GM10266 (cell line): ENCODE results near the gene AAK1.
A peak's percentile ranks its signal among the peaks of the same experiment; 100 is the strongest.
"Not testable (repeated sequence)": the region's sequence is repeated elsewhere in the genome, so short reads cannot be mapped to it uniquely, and the experiment has no call there.

ENCODE experiments used
- DNase-seq: peaks from one replicate; pipeline ENCODE4 v3.0.0; 2012; ENCODE audit errors: extremely low spot score
- TF ChIP-seq, protein P1 (sequence below): IDR thresholded peaks from 2 replicates; pipeline ENCODE4 v1.5.1; 2012; ENCODE audit warnings: mild to moderate bottlenecking, low read depth; ENCODE audit not compliant: control insufficient read depth, insufficient read depth; ENCODE audit errors: missing control alignments

Gene AAK1

DNA sequence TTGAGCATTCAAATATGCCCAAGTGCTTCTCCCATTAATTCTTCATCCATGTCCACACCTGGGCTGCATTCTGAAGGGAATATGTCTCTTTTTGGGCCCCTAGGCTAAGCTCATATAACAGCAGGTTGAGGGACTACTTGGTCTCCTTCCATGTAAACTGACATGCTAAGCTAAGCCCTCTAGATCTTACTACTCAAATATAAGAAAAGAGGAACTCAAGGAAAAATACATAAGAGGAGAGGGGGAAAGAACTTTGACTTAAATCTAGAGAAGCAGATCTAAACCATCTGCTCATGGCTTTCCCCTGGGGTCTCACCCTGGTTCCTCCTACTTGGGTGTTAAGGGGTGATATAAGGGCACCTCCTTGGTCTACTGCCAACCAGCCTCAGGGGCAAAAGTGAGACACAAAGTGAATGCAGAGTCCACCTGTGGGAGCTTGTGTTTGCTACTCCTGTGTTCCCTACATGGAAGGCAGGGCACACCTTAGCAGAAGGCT, 186.5 kb downstream of the AAK1 start:
- DNase-seq: no peak
- TF ChIP-seq, protein P1, sequence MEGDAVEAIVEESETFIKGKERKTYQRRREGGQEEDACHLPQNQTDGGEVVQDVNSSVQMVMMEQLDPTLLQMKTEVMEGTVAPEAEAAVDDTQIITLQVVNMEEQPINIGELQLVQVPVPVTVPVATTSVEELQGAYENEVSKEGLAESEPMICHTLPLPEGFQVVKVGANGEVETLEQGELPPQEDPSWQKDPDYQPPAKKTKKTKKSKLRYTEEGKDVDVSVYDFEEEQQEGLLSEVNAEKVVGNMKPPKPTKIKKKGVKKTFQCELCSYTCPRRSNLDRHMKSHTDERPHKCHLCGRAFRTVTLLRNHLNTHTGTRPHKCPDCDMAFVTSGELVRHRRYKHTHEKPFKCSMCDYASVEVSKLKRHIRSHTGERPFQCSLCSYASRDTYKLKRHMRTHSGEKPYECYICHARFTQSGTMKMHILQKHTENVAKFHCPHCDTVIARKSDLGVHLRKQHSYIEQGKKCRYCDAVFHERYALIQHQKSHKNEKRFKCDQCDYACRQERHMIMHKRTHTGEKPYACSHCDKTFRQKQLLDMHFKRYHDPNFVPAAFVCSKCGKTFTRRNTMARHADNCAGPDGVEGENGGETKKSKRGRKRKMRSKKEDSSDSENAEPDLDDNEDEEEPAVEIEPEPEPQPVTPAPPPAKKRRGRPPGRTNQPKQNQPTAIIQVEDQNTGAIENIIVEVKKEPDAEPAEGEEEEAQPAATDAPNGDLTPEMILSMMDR: no peak

DNA sequence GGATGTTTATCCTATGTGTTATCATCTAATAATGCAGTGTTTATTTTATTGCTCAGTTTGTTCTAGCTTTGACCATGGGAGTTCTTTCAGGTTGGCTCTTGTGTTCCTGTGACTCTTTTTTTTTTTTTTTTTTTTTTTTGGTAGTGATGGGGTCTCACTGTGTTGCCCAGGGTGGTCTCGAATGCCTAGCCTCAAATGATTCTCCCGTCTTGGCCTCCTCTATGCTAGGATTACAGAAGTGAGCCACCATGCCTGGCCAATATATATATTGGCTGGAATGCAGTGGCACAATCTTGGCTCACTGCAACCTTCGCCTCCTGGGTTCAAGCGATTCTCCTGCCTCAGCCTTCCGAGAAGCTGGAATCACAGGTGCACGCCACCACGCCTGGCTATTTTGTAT, 187.4 kb downstream of the AAK1 start:
- no peak for DNase-seq
- TF ChIP-seq, protein P1: no peak

DNA sequence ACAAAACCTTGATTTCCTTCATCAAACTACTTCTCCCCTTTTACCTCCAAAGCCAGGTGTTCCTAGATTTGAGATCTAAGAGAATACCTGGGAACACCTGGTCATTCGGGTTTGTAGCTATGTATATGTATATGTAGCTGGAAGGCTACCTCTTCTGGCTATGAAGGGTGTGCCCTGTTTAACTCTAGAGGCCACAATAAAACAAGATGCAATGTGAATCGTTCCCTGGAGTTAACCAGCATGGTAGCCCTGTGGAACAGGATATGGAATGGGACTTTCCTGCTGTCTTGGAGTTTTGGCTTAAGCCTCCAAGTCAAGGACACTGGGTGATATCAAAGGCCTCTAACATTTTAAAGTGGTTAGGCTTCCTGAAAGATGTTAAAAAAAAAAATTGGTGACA, 188.6 kb downstream of the AAK1 start:
- DNase-seq: no peak
- TF ChIP-seq, protein P1: no peak

DNA sequence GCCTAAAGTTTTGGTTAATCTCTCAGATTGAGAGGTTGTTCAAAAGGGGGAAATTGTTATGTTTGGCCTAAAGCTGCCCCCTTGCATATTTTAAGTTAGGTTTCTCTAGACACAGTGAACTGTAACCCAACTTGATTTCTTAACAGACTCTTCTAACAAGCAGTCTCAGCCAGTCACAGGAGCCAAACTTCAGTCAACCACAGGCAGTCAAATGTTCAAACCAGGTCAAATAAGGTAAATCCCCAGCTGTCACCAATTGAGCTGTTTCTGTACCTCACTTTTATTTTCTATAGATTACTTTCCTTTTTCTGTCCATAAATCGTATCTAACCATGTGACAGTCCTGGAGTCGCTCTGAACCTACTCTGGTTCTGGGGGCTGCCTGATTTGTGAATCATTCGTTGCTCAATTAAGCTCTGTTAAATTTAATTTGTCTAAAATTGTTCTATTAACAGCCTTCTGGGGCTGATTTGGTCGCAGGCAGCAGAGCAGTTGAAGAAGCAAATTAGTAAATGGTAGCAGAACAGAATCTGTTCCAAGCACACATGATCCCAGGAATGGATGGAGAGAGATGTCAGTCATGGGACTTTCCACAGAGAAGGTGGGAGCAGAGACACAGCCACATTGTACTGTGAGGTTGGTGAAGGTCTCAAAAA, 189.9 kb downstream of the AAK1 start:
- peak; percentile 32 for DNase-seq
- TF ChIP-seq, protein P1: no peak

DNA sequence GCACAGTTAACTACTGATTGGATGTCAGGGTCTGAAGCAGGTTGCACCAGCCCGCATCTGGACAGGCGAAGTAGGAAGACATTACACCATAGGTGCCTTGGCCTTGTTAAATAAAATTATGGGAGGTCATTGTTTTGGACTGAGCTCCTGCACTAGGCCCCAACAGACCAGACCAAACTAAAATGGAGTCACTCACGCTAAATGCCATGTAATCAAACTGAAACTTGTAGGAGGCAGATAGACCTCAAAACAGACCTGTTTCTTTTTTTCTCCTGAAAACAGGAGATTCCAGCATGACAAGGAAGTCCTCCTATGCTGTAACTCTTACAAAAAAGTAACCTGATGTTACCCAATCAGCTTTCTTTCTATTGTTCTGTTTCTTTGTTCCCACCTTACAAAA, 190.9 kb downstream of the AAK1 start:
- no peak for DNase-seq
- TF ChIP-seq, protein P1: no peak

DNA sequence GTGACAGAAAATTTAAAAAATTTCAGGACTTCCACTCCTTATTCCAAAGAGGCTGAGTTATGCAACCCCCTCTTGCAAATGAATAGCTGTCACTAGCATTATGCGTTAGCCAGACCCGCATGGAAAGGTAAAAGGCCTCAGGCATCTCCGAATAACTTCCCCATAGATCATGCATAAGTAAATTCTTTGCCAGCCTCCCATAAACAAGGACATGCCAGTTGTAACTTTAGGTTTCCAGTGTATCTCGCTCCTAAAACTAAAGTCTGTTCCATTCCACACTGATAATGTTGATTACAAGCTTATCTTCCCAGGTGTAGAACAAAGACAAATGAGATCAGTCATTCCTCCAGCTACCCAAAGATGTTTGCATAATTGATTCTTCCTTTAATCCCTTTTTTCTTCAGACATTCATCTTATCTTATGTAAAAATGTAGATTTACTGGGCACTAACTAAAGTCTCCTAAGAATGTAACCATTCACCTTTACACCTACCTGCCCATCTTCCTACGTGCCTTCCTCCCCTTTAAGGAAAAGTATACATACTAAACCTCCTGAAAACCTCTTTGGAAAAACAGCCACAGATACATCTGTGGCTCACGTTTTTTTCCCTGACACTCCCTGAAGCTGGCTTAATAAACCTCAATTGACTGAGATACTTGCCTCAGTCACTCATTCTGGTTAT, 192.7 kb downstream of the AAK1 start:
- TF ChIP-seq, protein P1: no peak
- DNase-seq: no peak

DNA sequence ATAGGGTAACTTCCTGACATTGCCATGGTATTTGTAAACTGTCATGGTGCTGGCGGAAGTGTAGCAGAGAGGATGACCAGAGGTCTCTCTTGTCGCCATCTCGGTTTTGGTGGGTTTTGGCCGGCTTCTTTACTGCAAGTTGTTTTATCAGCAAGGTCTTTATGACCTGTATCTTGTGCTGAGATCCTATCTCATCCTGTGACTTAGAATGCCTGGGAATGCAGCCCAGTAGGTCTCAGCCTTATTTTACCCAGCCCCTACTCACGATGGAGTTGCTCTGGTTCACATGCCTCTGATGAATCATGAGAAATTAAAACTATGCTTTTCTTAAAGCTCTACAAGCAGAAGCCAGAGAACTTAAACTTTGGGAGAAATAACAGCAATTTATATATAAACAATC, 193.6 kb downstream of the AAK1 start:
- no peak for DNase-seq
- TF ChIP-seq, protein P1: no peak

DNA sequence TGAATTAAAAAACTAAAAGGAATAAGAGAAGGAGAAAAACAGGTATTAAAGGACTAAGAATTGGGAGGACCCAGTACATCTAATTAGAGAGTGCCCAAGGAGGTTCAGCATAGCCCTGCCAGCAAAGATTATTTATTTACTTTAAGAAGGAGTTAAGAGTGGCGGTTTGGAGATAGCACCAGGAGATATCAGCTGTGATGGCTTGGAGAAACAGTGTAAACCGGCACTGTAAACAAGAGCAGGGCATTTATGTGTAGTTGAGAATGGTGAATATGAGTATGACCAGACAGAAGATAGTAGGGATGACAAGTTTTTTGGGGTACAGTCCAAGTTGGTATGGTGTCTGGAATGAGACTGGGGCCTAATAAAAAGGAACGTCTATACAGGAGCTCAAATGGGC, 199.9 kb downstream of the AAK1 start:
- DNase-seq: not testable (repeated sequence)

DNA sequence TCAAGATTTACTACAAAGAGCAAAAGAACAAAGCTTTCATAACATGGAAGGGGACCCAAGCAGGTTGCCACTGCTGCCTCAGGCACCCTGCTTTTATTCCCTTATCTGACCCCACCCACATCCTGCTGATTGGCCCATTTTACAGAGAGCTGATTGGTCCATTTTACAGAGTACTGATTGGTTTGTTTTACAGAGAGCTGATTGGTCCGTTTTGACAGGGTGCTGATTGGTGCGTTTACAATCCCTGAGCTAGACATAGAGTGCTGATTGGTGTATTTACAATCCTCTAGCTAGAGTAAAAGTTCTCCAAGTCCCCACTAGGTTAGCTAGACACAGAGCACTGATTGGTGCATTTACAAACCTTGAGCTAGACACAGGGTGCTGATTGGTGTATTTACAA, 204.0 kb downstream of the AAK1 start:
- not testable (repeated sequence) for DNase-seq
